Activated CD4-positive, alpha-beta T cell treated with anti-CD3 and anti-CD28 coated beads for 4 hours (primary cell): ENCODE data around the gene STK25.
"Not testable (repeated sequence)": the region's sequence is repeated elsewhere in the genome, so short reads cannot be mapped to it uniquely, and the experiment has no call there.

ENCODE experiments used
- DNase-seq, 2 donors: peaks; one replicate each; pipeline ENCODE4 v3.0.0-alpha.2; 2020

The STK25 gene

DNA sequence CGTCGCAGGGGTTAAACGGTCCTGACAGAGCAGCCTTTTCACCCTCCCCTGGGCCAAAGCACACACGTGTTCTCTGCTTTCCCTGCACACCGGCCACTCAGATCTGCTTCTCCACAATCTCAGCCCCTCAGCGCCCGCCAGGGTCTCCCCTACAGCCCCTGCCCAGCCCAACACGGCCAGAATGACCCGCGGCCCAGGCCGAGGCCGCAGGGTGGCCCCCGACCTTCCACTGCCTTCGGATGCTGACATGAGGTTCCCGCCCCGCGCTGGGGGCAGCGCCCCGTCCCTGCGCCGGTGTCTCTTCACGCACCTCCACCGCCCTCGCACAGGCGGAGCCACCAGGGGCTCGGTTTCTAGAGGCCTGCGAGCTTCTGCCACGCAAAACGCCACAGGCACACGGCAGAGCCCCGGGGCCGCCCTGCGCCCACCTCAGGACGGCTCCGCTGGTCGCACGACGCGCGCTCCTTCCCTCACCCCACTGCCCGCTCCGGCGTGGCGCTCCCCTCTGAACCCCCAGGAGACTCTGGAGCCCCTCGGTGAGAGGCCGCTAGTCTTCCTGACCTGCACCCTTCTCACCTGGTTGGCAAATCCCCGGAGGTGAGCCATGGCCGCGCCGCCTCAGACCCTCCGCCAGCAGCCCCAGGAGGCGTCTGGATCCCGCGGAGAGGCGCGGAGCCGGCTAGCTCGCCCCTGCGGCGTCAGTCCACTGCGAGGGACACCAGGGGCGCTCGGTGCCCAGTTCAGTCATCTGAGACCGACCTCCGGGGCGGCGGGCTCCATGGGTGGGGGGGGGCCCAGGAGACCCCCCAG lies 749 bp downstream of the STK25 start:
- DNase-seq, result peak; percentile 22 to 26

DNA sequence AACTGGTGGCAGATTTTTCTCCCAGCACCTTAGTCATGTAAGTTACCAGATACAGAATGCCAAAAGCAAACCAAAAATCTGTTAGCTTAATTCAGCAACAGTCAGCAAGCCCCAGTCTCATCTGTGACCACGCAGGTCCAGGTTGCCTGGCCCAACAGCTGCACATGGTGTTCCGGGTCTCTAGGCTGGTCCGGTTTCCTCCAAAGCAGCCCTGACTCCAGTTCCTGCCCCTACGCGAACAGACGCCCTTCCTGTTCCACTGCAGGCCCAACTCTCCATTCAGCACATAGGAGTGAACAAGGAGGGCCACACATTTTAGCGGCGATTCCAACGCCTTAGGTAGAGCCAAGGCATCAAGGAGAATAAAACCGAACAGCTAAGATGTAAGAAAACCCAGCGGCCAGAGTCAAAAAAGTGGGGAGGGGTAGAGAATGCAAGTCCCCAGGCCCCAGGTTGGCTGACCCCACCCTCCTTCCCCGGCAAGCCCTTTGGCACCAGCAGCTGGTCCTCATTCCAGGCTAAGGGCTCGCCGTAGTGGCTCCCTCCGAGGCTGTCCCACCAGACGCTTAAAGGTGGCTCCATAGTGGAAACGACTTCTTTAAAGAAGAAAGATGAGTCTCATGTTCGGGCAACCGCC lies 1.5 kb downstream of the STK25 start:
- no peak for DNase-seq

DNA sequence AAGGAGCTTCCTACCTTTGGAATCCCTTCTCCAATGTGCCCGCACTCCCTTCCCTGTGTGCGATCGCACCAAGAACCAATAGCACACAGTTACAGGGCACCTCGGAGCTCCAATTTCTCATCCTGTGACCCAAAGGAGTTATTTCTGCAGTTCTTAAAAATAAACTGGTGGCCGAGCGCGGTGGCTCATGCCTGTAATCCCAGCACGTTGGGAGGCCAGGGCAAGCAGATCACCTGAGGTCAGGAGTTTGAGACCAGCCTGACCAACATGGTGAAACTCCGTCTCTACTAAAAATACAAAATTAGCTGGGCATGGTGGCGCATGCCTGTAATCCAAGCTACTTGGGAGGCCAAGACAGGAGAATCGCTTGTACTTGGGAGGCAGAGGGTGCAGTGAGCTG lies 2.1 kb downstream of the STK25 start:
- DNase-seq, result not testable (repeated sequence)

DNA sequence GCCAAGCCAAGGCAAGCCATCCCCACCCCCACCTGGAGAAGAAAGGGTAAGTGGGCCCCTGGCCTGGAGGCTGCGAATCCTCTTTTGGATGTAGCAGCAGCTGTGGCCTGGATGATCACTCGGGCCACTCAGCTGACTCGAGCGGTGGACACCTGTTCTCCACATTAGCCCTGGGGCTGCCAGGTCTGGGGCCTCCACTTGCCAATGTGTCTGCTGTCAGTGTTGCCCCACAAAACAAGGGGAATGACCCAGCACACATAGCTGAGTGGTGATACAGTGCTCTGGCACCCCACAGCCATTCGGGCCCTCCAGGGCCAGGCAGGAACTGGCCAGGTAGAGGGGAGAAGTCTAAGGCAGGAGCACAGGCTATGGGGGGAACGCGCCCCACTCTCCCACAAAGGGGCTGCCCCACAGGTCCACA lies 2.6 kb downstream of the STK25 start:
- DNase-seq, result no peak

DNA sequence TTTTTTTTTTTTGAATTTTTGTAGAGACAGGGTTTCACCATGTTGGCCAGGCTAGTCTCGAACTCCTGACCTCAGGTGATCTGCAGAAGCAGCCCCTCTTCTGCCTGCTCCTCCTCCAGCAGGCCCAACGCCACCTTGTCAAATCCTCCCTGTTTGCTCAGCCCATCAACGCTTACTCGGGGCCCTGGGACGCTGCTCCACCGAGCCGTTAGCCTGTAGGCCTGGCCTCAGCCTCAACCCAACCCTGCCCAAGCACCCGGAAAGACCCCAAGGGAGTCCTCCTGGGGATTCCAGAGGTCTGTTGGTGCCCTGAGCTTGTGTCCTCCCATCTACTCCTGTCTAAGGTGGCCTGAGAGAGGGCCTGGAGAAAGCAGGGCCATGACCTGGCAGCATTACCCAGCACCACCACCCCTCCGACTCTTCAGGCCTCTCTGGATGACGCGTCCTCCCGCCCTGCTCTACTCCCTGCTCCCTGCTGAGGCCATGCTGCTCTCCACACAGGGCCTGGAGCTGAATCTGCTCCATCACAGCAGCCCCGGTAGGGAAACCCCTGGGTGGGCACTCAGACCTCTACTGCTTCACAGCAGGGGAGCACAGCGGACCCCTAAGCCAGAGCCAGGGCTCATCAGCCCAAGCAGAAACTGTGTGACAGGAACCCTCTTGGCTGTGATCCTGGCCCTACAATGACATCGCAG lies 3.2 kb downstream of the STK25 start:
- no peak for DNase-seq

DNA sequence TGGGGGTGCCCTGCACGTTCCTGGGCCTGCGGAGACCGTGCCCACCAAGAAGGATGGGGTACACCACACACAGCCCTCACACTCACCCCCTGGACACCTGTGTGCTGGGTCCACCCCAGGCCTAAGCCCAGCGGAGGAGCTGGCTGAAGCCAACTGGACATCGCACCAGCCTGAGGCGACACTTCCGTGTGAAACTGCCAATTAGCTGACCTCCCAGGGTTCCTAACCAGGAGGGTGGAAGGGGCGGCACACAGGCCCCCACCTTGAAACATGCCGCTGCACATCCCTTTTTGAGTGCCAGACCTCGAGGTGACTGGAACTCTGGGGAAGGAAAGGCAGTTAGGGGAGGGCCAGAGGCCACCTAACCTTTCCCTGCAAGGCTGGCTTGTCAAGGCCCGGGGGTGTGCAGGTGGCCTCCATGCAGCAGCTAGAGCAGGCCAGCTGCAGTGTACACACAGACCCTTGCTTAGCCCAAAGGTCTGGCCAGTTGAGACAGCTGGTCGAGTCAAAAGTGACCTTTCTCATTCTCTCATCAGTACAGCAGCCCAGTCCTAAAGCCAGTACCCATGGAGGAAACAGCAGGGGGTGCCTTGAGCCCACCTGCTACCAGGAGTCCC lies 4.5 kb downstream of the STK25 start:
- no peak for DNase-seq

- DNase-seq, result no peak
Observed at GRCh38 chr2:241502281-241502680, 6.1 kb downstream of the STK25 start.

GRCh38 chr2:241501551-241501950 lies 6.8 kb downstream of the STK25 start:
- DNase-seq, result no peak

DNA sequence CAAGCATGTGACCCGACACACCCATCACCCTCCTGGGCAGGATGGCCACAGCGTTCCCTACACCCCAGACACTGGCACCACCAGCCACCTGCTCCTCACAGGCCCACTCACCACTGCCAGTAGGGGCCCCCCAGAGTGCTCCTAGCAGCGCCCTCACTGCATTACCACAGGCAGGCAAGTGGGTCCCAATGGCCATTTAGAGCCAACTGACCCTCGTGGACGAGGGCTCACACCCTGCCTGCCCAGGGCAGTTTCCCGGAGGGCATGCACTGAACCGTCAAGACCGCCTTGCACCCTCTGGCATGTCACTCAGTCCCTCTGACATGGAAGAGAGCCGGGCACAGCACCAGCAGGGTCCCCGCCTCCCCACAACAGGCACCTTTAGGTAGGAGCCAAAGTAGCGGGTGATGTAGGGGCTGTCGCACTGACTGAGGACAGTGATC lies 7.3 kb downstream of the STK25 start:
- no peak for DNase-seq

DNA sequence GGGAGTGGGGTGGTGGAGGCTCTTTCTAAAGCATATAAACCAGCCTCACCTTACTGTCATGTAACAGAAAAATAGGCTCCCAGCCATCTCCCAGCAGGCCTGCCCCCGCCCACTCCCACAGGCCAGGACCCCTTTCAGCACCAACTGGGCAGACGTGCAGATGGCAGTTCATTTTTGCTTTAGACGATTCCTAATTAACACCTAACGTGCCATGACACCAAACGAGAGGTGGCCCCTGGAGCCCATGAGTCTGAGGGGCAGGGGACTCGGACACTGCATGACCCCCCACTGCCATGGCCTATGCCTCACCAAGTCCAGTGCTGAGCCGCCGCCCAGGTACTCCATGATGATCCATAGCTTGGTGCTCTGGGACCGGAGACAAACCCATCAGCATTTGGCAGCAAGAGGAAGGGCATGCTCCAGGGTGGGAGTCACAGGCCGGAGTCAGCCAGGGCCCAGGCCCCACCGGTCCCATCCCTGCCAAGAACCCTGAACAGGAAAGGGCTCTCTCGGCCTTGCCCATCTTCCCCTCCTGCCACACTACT lies 7.9 kb downstream of the STK25 start:
- DNase-seq, result no peak

DNA sequence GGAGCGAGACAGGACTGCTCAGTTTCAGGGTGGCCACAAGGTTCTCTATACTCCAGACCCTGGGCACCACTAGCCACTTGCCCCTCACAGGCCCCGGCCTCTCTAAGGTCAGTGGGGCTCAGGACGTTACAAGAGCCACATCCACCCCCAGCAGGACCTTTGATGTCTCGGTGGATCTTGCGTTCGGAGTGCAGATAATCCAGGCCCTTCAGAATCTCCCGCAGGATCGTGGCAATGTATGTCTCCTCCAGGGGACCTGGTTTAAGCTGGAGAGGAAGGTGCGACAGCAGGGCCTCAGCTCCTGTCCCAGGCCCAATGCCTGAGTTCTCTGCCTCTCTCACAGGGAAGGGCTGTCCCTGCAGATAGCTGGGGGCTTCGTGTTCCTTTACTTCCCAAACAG lies 8.4 kb downstream of the STK25 start:
- no peak for DNase-seq

GRCh38 chr2:241499146-241499965 lies 9.0 kb downstream of the STK25 start:
- no peak for DNase-seq

DNA sequence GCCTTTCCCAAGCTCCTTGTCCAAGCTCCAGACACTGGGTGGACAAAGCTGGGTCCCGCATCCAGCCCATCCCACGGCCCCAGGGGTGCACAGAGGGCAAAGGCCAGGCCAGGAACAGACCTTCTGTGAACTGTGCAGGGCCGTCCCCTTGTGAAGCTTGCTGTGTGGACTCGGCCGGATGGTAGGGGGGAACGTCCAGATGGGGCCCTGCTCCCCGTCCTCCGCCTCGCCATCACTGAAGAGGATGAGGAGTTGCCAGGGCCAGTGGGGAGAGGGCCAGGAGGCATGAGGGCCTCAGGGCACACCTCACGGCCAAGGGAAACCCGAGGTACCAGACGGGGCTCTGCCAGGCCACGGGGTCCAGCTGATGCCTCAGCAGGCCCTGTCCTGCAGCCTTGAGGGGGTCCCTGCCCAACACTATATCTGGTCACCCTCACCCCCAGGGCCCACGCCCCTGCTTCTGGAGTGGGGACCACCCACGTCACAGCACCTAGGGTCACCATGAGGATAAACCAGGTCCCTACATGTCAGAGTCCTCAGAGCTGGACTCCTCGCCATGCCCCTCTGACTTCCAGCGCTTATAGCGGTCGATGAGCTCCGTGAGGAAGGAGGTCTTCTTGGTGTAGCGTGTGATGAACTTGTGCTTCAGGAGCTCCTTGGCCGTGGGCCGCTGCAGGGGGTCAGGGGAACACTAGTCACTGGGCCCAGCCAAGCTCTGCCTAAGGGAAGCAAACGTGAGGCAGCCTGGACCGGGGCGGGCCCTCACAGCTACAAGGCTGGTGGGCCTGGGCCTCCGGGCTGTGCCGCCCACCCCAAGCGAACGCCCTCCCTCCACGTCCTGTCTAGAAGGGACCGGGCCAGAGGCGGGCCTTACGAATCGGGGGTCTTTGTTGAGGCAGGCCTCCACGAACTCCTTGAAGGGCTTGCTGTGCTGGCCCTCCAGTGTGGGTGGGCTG lies 10.0 kb downstream of the STK25 start:
- DNase-seq, result no peak

GRCh38 chr2:241496904-241497877 lies 11.2 kb downstream of the STK25 start:
- DNase-seq, result no peak

- DNase-seq, result no peak
Observed at GRCh38 chr2:241496003-241496707, 12.2 kb downstream of the STK25 start.

DNA sequence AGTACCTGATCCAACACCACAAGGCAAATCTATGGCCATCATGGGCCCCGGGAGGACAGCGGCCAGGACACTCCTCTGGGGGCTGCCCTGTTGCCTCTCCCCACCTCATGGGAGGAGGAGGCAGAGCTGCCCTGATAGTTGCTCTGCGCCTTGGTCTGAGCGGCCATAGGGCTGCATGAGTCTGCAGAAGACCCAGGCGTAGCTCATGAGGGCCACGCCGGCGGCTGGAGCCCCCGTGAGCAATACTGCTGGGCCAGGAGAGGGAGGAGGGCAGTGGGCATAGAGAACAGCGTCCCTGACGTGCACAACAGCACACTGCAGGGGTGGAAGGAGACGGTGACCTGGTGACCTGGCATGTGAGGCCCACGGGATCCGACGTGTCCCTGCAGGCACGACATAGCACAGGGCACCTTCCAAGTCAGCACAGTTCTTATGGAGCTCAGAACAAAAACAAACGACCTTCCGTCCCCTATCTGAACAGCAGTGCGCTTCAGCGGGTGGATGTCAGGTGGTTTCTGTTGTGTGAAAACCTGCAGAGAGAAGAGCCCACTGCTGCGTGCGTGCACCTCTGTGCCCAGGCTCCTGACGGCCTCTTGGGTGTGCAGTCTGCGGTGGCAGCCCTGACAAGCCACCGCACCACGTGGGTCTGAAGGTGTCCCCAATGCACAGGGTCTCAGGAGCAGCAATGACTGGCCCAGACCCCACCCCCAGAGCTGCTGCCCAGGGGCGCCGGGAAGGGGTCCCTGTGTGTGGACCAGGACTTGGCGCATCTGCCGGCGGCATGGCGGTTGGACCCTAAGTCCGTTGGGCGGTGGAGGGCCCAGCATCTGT lies 13.0 kb downstream of the STK25 start:
- DNase-seq, result no peak

GRCh38 chr2:241494311-241494908 lies 14.0 kb downstream of the STK25 start:
- DNase-seq, result no peak

GRCh38 chr2:241493092-241493491 lies 15.3 kb downstream of the STK25 start:
- DNase-seq, result no peak
